ENCODE data around the gene PLCB3. TPM values are rescaled to one million over a fixed set of nuclear protein-coding genes. Genes with fewer than 3 reads are reported as not detected.
A peak's percentile ranks its signal among the peaks of the same experiment; 100 is the strongest.

PLCB3 gene
- total and polyA plus RNA-seq, 2 of the 13 experiments (the other 11 are each of a cell fraction or from before 2014, with no cell fraction given) = 7.5 to 13.8 TPM

GRCh38 chr11:64237484-64237951 is 13.8 kb upstream of the PLCB3 start (continued):
- TF ChIP-seq THYN1 (CRISPR knock-in tag; IDR thresholded peaks at IDR 0.05; ENCODE audit: borderline replicate concordance, low read depth) (no peak), KIAA2018 (CRISPR knock-in tag; IDR thresholded peaks at IDR 0.05; ENCODE audit: borderline replicate concordance) (no peak), RNF2 (conservative IDR thresholded peaks at IDR 0.05; ENCODE audit: low read depth) (no peak), ZBTB2 (CRISPR knock-in tag; IDR thresholded peaks at IDR 0.05; ENCODE audit: low read depth) (peak; percentile 62), SMAD3 (CRISPR knock-in tag; IDR thresholded peaks at IDR 0.05) (0 out of 2 replicates have a peak, but pooled peaks have one; percentile 57), NR2F6 (IDR thresholded peaks at IDR 0.05) (0 out of 2 replicates have a peak, but pooled peaks have one; percentile 19), NR2F6 (CRISPR knock-in tag; IDR thresholded peaks at IDR 0.05) (peak; percentile 56; the same call in 1 of the 2 replicates), KLF15 (CRISPR knock-in tag; IDR thresholded peaks at IDR 0.05; ENCODE audit: borderline replicate concordance) (no peak), ZNF329 (CRISPR knock-in tag; IDR thresholded peaks at IDR 0.05; ENCODE audit: low read depth) (peak; percentile 45; the same call in 1 of the 2 replicates), PBX3 (CRISPR knock-in tag; IDR thresholded peaks at IDR 0.05; ENCODE audit: borderline replicate concordance) (no peak), MXI1 (IDR thresholded peaks at IDR 0.05; ENCODE audit: borderline replicate concordance, low read depth, low read length) (peak; percentile 81; the same call in 1 of the 3 replicates), FOXK2 (IDR thresholded peaks at IDR 0.05) (no peak), EEA1 (CRISPR knock-in tag; IDR thresholded peaks at IDR 0.05; ENCODE audit: borderline replicate concordance) (no peak), ISL2 (CRISPR knock-in tag; IDR thresholded peaks at IDR 0.05) (0 out of 2 replicates have a peak, but pooled peaks have one; percentile 22), ZUFSP (CRISPR knock-in tag; IDR thresholded peaks at IDR 0.05; ENCODE audit: borderline replicate concordance) (no peak), NR2F2 (IDR thresholded peaks at IDR 0.05; ENCODE audit: borderline replicate concordance, low read depth) (no peak), ZKSCAN8 (CRISPR knock-in tag; IDR thresholded peaks at IDR 0.05; ENCODE audit: borderline replicate concordance) (no peak), ETV5 (CRISPR knock-in tag; IDR thresholded peaks at IDR 0.05; ENCODE audit: borderline replicate concordance) (peak; percentile 62; the same call in 1 of the 2 replicates)
